GM12801 (cell line): ENCODE data around the gene NAP1L5.

ENCODE experiments used
- CTCF ChIP-seq: IDR thresholded peaks from one replicate; pipeline ENCODE4 v1.5.1; 2011; ENCODE audit warnings: control low read depth; ENCODE audit not compliant: insufficient read length; ENCODE audit errors: extremely low read depth

Gene NAP1L5

GRCh38 chr4:88742561-88742960 lies 44.9 kb upstream of the NAP1L5 start:
- no peak for TF ChIP-seq CTCF

GRCh38 chr4:88738180-88738579 lies 40.6 kb upstream of the NAP1L5 start:
- no peak for TF ChIP-seq CTCF

GRCh38 chr4:88737307-88737941 lies 39.8 kb upstream of the NAP1L5 start:
- no peak for TF ChIP-seq CTCF

- no peak for TF ChIP-seq CTCF
Measured at GRCh38 chr4:88736264-88736663, 38.6 kb upstream of the NAP1L5 start.

GRCh38 chr4:88735564-88735963 lies 37.9 kb upstream of the NAP1L5 start:
- no peak for TF ChIP-seq CTCF

- TF ChIP-seq CTCF: no peak
Measured at GRCh38 chr4:88734403-88734949, 36.8 kb upstream of the NAP1L5 start.

GRCh38 chr4:88732714-88733368 lies 35.2 kb upstream of the NAP1L5 start:
- TF ChIP-seq CTCF: no peak
